ENCODE measurements around the gene YWHAE.

The YWHAE gene

DNA sequence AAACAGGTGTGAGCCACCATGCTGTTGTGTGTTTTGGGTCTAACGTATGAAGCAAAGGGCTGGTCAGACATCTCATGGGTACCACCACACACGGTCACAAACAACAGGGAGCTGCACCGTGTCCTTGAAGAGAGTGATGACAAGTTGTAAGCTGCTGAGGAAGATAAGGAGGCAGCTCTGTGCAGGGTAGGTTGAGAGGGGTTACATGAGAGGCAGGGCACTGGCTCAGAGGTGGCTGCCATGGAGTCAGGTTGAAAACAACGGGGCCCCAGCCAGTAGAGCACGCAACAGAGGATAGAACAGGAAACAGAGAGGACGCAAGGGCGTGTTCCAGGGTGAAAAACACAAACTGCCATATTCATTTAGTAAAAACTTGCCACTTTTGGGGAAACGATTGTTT lies 68.3 kb downstream of the YWHAE start:
- DNase-seq (ENCODE audit: low read depth), result no peak
- H3K4me3 ChIP-seq (ENCODE audit: control insufficient read depth, low read depth, low read length), result no peak overlapping the region
- TF ChIP-seq CTCF (conservative IDR thresholded peaks at IDR 0.05; ENCODE audit: control insufficient read depth, insufficient read depth, low read depth, low read length), result no peak

DNA sequence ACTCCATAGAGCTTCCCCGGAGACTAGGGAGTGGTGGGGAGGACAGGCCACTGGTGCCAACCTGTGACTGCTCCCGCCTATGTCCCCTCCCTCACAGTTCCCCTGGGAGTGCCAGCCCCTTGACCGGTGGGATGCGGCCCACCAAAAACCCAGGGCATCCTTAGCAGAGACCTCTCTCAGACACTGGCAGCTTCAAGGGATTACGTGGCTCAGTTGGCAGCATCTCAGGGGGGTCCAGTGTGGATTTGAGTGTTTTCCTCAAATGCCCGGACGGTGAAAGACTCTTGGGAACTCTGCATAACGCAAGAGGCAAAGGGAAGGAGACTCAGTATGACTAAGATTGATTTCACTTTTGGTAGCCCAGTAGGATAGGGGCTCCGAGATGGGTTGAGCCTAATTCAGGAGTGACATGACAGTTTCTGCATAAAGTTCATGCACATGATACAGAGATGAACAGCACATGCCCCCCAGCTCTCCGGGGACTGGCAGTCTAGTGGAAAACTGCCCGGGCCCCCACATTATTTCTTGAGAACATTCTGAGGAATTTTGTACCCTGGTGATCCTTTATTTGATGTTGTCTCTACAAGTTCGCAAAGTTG lies 70.2 kb downstream of the YWHAE start:
- no peak for TF ChIP-seq CTCF (conservative IDR thresholded peaks at IDR 0.05; ENCODE audit: control insufficient read depth, insufficient read depth, low read depth, low read length)
- no peak for DNase-seq (ENCODE audit: low read depth)
- H3K4me3 ChIP-seq (ENCODE audit: control insufficient read depth, low read depth, low read length), result no peak overlapping the region

GRCh38 chr17:1328437-1328836 lies 71.6 kb downstream of the YWHAE start:
- no peak overlapping the region for H3K4me3 ChIP-seq (ENCODE audit: control insufficient read depth, low read depth, low read length)
- no peak for DNase-seq (ENCODE audit: low read depth)
- no peak for TF ChIP-seq CTCF (conservative IDR thresholded peaks at IDR 0.05; ENCODE audit: control insufficient read depth, insufficient read depth, low read depth, low read length)

DNA sequence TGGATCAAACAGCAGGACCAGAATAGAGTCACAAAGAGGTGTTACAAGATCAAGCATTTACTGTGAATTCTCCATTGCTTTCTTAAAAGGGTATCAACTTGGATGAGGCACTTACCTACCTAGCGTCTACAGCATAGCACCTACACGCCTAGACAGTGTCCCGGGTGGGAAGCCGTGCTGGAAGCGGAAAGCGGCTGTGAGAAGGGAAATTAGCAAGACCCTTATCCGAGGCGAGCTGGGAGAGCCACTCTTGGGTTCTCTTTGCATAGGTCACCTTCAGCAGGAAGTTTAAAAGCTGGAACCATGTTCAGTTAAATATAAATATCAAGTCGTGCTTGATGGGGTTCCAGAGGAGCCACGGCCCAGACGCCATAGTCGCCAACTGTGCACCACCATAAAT lies 74.3 kb downstream of the YWHAE start:
- no peak for TF ChIP-seq CTCF (conservative IDR thresholded peaks at IDR 0.05; ENCODE audit: control insufficient read depth, insufficient read depth, low read depth, low read length)
- DNase-seq (ENCODE audit: low read depth), result no peak
- no peak overlapping the region for H3K4me3 ChIP-seq (ENCODE audit: control insufficient read depth, low read depth, low read length)

- TF ChIP-seq CTCF (conservative IDR thresholded peaks at IDR 0.05; ENCODE audit: control insufficient read depth, insufficient read depth, low read depth, low read length), result no peak
- no peak overlapping the region for H3K4me3 ChIP-seq (ENCODE audit: control insufficient read depth, low read depth, low read length)
- no peak for DNase-seq (ENCODE audit: low read depth)
These were observed 75.7 kb downstream of the YWHAE start for GRCh38 chr17:1324201-1324771.

DNA sequence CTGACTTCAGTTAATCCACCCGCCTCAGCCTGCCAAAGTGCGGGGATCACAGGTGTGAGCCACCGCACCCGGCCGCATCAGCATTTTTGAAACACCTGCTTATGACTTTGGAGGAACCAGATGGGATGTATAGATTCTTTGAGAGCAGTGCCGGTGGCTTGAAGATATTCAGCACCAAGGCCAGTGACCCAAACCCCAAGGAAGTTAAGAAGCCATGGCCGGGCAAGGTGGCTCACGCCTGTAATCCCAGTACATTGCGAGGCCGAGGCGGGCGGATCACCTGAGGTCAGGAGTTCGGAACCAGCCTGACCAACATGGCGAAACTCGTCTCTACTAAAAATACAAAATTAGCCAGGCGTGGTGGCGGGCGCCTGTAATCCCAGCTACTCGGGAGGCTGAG lies 76.7 kb downstream of the YWHAE start:
- no peak for TF ChIP-seq CTCF (conservative IDR thresholded peaks at IDR 0.05; ENCODE audit: control insufficient read depth, insufficient read depth, low read depth, low read length)
- no peak for DNase-seq (ENCODE audit: low read depth)
- H3K4me3 ChIP-seq (ENCODE audit: control insufficient read depth, low read depth, low read length), result no peak overlapping the region
